Nephron progenitor cell (in vitro differentiated cells): ENCODE data around the gene CHST10.
A peak's percentile ranks its signal among the peaks of the same experiment; 100 is the strongest.

ENCODE experiments used
- DNase-seq: peaks from one replicate; pipeline ENCODE4 v3.0.0; 2021
- H3K27ac Mint-ChIP-seq: 2 replicates; pipeline ENCODE4 v1.8.0; 2021; ENCODE audit warnings: mild to moderate bottlenecking, moderate library complexity, mixed read lengths
- H3K27me3 Mint-ChIP-seq: 2 replicates; pipeline ENCODE4 v1.8.0; 2021; ENCODE audit warnings: mild to moderate bottlenecking, low read depth, mixed read lengths; ENCODE audit not compliant: poor library complexity
- H3K36me3 Mint-ChIP-seq: 2 replicates; pipeline ENCODE4 v1.8.0; 2021; ENCODE audit warnings: low read depth, mixed read lengths
- H3K4me1 Mint-ChIP-seq: 2 replicates; pipeline ENCODE4 v1.8.0; 2021; ENCODE audit warnings: mixed read lengths
- H3K4me3 Mint-ChIP-seq: 2 replicates; pipeline ENCODE4 v1.8.0; 2021; ENCODE audit warnings: mild to moderate bottlenecking, moderate library complexity, mixed read lengths
- H3K9me3 Mint-ChIP-seq: 2 replicates; pipeline ENCODE4 v1.8.0; 2021; ENCODE audit warnings: mild to moderate bottlenecking, moderate library complexity, mixed read lengths
- CTCF ChIP-seq: fragments of 200-600 bp; sonication (generic); IDR thresholded peaks from 2 replicates; pipeline ENCODE4 v1.5.0; 2021; ENCODE audit warnings: antibody characterized with exemption

The CHST10 gene

GRCh38 chr2:100401268-100401667, 16.2 kb downstream of the CHST10 start:
- Mint-ChIP-seq H3K36me3 (peaks cover 53% of the 10 kb centered on the region), H3K4me3 (no peak overlapping the region), H3K27ac (no peak overlapping the region), H3K4me1 (peaks cover 32% of the 10 kb centered on the region), H3K9me3 (no peaks in the 10 kb centered on the region), H3K27me3 (no peaks in the 10 kb centered on the region)
- TF ChIP-seq CTCF, result no peak
- DNase-seq, result no peak

- H3K4me1 Mint-ChIP-seq, result peaks cover 28% of the 10 kb centered on the region
- H3K36me3 Mint-ChIP-seq, result peaks cover 61% of the 10 kb centered on the region
- H3K4me3 Mint-ChIP-seq, result no peak overlapping the region
- H3K27me3 Mint-ChIP-seq, result no peaks in the 10 kb centered on the region
- no peaks in the 10 kb centered on the region for H3K9me3 Mint-ChIP-seq
- peak overlapping the region; percentile 64 for H3K27ac Mint-ChIP-seq
- DNase-seq, result no peak
- no peak for TF ChIP-seq CTCF
Measured at GRCh38 chr2:100399714-100400113, 17.8 kb downstream of the CHST10 start.

- H3K4me1 Mint-ChIP-seq, result peaks cover 21% of the 10 kb centered on the region
- TF ChIP-seq CTCF, result no peak
- no peak overlapping the region for H3K4me3 Mint-ChIP-seq
- no peaks in the 10 kb centered on the region for H3K9me3 Mint-ChIP-seq
- peaks cover 65% of the 10 kb centered on the region for H3K36me3 Mint-ChIP-seq
- no peak overlapping the region for H3K27ac Mint-ChIP-seq
- no peak for DNase-seq
- H3K27me3 Mint-ChIP-seq, result no peaks in the 10 kb centered on the region
Measured at GRCh38 chr2:100397976-100398375, 19.5 kb downstream of the CHST10 start.

GRCh38 chr2:100397118-100397860, 20.2 kb downstream of the CHST10 start:
- Mint-ChIP-seq H3K27me3 (no peaks in the 10 kb centered on the region), H3K9me3 (no peaks in the 10 kb centered on the region), H3K27ac (peak overlapping the region; percentile 82), H3K4me3 (no peak overlapping the region), H3K36me3 (peaks cover 64% of the 10 kb centered on the region), H3K4me1 (peaks cover 16% of the 10 kb centered on the region)
- DNase-seq, result no peak
- no peak for TF ChIP-seq CTCF

GRCh38 chr2:100396483-100396882, 21.0 kb downstream of the CHST10 start:
- no peak overlapping the region for H3K27ac Mint-ChIP-seq
- no peak for DNase-seq
- H3K36me3 Mint-ChIP-seq, result peaks cover 57% of the 10 kb centered on the region
- peaks cover 16% of the 10 kb centered on the region for H3K4me1 Mint-ChIP-seq
- H3K9me3 Mint-ChIP-seq, result no peaks in the 10 kb centered on the region
- no peaks in the 10 kb centered on the region for H3K27me3 Mint-ChIP-seq
- TF ChIP-seq CTCF, result no peak
- H3K4me3 Mint-ChIP-seq, result no peak overlapping the region
